ENCODE data around the gene DNAH6.

DNA sequence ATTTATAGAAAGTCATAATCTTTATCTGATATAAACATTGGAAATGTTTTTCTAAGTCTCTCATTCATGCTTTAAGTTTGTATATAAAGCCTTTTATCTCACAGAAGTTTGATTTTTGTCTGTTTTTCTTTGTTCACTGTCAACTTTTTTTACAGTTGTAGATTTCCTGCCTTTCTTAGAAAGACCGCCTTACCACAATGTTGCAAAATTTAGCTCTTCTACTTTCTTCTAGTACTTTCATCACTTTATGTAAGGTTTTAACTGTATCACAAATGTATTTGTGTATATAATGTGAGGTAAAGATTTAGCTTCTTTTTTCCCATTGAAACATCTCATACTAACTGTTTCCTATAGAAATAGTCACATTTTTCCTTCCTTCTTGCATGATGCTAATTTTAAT, 136.1 kb downstream of the DNAH6 start:
- TF ChIP-seq, protein P1, sequence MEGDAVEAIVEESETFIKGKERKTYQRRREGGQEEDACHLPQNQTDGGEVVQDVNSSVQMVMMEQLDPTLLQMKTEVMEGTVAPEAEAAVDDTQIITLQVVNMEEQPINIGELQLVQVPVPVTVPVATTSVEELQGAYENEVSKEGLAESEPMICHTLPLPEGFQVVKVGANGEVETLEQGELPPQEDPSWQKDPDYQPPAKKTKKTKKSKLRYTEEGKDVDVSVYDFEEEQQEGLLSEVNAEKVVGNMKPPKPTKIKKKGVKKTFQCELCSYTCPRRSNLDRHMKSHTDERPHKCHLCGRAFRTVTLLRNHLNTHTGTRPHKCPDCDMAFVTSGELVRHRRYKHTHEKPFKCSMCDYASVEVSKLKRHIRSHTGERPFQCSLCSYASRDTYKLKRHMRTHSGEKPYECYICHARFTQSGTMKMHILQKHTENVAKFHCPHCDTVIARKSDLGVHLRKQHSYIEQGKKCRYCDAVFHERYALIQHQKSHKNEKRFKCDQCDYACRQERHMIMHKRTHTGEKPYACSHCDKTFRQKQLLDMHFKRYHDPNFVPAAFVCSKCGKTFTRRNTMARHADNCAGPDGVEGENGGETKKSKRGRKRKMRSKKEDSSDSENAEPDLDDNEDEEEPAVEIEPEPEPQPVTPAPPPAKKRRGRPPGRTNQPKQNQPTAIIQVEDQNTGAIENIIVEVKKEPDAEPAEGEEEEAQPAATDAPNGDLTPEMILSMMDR (IDR thresholded peaks at IDR 0.05) = no peak
- no peak for TF ChIP-seq POLR2A (IDR thresholded peaks at IDR 0.05)

All from esophagus squamous epithelium (tissue), 4 donors.